OCI-LY1 (cell line): Measurements from ENCODE around the gene RPLP2.

ENCODE experiments used
- H2AFZ ChIP-seq: fragments of 200-600 bp; sonication (generic), shearing (Covaris generic); 2 replicates; pipeline ENCODE4 v1.6.0; 2014; ENCODE audit warnings: antibody characterized with exemption, mild to moderate bottlenecking, low read length
- H3F3A ChIP-seq: fragments of 200-600 bp; sonication (generic), shearing (Covaris generic); 2 replicates; pipeline ENCODE4 v1.6.0; 2014; ENCODE audit warnings: mild to moderate bottlenecking, antibody characterized with exemption, low read length, moderate library complexity; ENCODE audit not compliant: insufficient read depth
- H3K27ac ChIP-seq: fragments of 200-600 bp; sonication (generic); 2 replicates; pipeline ENCODE4 v1.5.1; 2014; ENCODE audit warnings: low read length, mixed run types, mild to moderate bottlenecking, low read depth; ENCODE audit not compliant: poor library complexity, severe bottlenecking
- H3K27me3 ChIP-seq: fragments of 200-600 bp; sonication (generic); 2 replicates; pipeline ENCODE4 v1.6.0; 2014; ENCODE audit warnings: antibody characterized with exemption, mild to moderate bottlenecking, low read length, moderate library complexity; ENCODE audit not compliant: insufficient read depth
- H3K36me3 ChIP-seq: fragments of 200-600 bp; sonication (generic); 2 replicates; pipeline ENCODE4 v1.6.1; 2014; ENCODE audit warnings: mild to moderate bottlenecking, antibody characterized with exemption, low read length, moderate library complexity, mixed read lengths; ENCODE audit not compliant: insufficient read depth
- H3K4me1 ChIP-seq: fragments of 200-600 bp; sonication (generic); 2 replicates; pipeline ENCODE4 v1.5.1; 2014; ENCODE audit warnings: mild to moderate bottlenecking, low read length, moderate library complexity; ENCODE audit not compliant: insufficient read depth, severe bottlenecking
- H3K4me2 ChIP-seq: fragments of 200-600 bp; sonication (generic), shearing (Covaris generic); 2 replicates; pipeline ENCODE4 v1.6.1; 2014; ENCODE audit warnings: low read length
- H3K4me3 ChIP-seq: fragments of 200-600 bp; sonication (generic); 2 replicates; pipeline ENCODE4 v1.5.1; 2014; ENCODE audit warnings: low read length, low read depth, mild to moderate bottlenecking, mixed read lengths; ENCODE audit not compliant: poor library complexity, severe bottlenecking
- H3K79me2 ChIP-seq: fragments of 200-600 bp; shearing (Covaris generic); 2 replicates; pipeline ENCODE4 v1.6.1; 2016; ENCODE audit warnings: mixed run types, low read length, mixed read lengths; ENCODE audit not compliant: insufficient read depth
- H3K9ac ChIP-seq: fragments of 200-600 bp; sonication (generic), shearing (Covaris generic); 2 replicates; pipeline ENCODE4 v1.6.1; 2014; ENCODE audit warnings: mild to moderate bottlenecking, low read length, mixed read lengths
- H3K9me2 ChIP-seq: fragments of 200-600 bp; sonication (generic), shearing (Covaris generic); 2 replicates; pipeline ENCODE4 v1.6.1; 2014; ENCODE audit warnings: low read depth, mild to moderate bottlenecking, low read length, mixed read lengths
- H3K9me3 ChIP-seq: fragments of 200-600 bp; shearing (Covaris generic); 2 replicates; pipeline ENCODE4 v1.6.1; 2014; ENCODE audit warnings: low read length, mixed read lengths
- H4K20me1 ChIP-seq: fragments of 200-600 bp; sonication (generic), shearing (Covaris generic); 2 replicates; pipeline ENCODE4 v1.6.0; 2016; ENCODE audit warnings: mild to moderate bottlenecking, low read length; ENCODE audit not compliant: insufficient read depth
- EZH2 ChIP-seq: fragments of 200-600 bp; sonication (generic), shearing (Covaris generic); IDR thresholded peaks from 2 replicates; pipeline ENCODE4 v1.8.0; 2017; ENCODE audit warnings: borderline replicate concordance, mixed run types, mild to moderate bottlenecking, antibody characterized with exemption, low read length, moderate library complexity, mixed read lengths
- TF ChIP-seq, protein P1 (sequence below): fragments of 200-600 bp; sonication (generic), shearing (Covaris generic); IDR thresholded peaks from 2 replicates; pipeline ENCODE4 v1.5.1; 2017; ENCODE audit warnings: mild to moderate bottlenecking, antibody characterized with exemption, low read length, moderate library complexity, mixed read lengths

RPLP2 gene

GRCh38 chr11:777288-778255, 32.2 kb upstream of the RPLP2 start, which contains the start of gene GATD1:
Gene GATD1, minus strand, starts transcription at chr11:777487. Its CDS starts 25 bp downstream, at chr11:777462.
- no peak for TF ChIP-seq EZH2
- TF ChIP-seq, protein P1, sequence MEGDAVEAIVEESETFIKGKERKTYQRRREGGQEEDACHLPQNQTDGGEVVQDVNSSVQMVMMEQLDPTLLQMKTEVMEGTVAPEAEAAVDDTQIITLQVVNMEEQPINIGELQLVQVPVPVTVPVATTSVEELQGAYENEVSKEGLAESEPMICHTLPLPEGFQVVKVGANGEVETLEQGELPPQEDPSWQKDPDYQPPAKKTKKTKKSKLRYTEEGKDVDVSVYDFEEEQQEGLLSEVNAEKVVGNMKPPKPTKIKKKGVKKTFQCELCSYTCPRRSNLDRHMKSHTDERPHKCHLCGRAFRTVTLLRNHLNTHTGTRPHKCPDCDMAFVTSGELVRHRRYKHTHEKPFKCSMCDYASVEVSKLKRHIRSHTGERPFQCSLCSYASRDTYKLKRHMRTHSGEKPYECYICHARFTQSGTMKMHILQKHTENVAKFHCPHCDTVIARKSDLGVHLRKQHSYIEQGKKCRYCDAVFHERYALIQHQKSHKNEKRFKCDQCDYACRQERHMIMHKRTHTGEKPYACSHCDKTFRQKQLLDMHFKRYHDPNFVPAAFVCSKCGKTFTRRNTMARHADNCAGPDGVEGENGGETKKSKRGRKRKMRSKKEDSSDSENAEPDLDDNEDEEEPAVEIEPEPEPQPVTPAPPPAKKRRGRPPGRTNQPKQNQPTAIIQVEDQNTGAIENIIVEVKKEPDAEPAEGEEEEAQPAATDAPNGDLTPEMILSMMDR = no peak
- Histone ChIP-seq H3K4me2 (peak within 1 kb of the TSS; percentile 84), H4K20me1 (no peaks in the 10 kb centered on the region), H3K27ac (peak within 1 kb of the TSS; percentile 26), H3K9me3 (no peaks in the 10 kb centered on the region), H3K27me3 (no peaks in the 10 kb centered on the region), H3K9me2 (no peaks in the 10 kb centered on the region), H3K4me3 (peak within 1 kb of the TSS; percentile 93), H3F3A (no peaks in the 10 kb centered on the region), H3K9ac (peak within 1 kb of the TSS; percentile 83), H2AFZ (no peak within 1 kb of the TSS), H3K36me3 (peaks cover 49% of the 10 kb centered on the region), H3K79me2 (peaks cover 19% of the 10 kb centered on the region), H3K4me1 (peaks cover 44% of the 10 kb centered on the region)

DNA sequence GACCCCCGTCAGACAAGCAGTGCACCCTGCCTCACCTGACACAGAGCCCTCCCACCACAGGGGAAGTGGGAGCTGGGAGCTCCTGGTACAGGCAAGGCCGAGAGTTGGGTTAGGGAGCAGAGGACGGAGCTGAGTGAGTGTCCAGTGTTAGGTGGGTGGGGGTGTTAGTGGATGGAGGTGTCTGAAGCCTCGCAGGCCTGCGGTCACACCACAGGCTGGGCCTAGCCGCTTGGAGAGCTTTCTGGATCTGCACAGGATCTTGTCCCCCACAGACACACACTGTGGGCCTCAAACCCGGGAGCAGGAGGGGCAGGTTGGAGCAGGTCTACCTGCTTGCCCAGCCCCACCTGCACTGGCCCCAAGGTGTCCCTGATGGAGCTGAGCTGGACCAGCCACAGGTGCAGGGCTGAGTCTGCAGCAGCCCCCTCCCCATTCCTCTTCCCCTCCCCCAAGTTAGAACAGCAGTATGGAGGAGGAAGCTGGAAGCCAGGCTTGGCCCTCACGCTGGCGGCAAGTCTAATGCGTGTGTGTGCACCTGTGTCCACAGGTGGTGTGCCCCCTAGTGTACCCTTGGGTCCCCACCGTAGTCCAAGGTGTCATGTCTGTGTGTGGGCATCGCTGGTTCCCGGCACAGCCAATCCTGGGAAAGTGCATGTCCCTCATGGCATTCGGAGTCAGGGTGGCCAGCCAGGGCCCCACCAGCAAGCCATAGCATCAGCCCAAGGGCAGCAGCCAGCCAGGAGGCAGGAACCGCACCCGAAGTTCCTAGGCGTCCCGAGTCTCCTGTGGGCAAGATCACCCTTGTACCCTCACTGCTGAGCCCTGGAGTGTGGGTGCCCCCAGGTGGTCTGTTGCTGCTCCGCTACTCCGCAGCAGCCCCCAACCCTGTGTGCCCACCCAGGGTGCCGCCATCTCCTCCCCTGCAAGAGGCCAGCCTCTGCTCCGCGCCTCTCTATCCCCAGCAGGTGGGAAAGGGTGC, 30.5 kb upstream of the RPLP2 start:
- Histone ChIP-seq H3K27me3 (no peaks in the 10 kb centered on the region), H3K36me3 (peaks cover 47% of the 10 kb centered on the region), H3K9me2 (no peaks in the 10 kb centered on the region), H3K4me2 (peak overlapping the region; percentile 33; the same call in 1 of the 2 replicates), H3K4me3 (no peak overlapping the region), H3F3A (no peaks in the 10 kb centered on the region), H3K27ac (no peak overlapping the region), H3K4me1 (peaks cover 44% of the 10 kb centered on the region), H4K20me1 (no peaks in the 10 kb centered on the region), H3K9ac (no peak overlapping the region; the same call in 1 of the 2 replicates), H2AFZ (no peak overlapping the region), H3K9me3 (no peaks in the 10 kb centered on the region), H3K79me2 (peaks cover 19% of the 10 kb centered on the region)
- TF ChIP-seq EZH2 = no peak
- TF ChIP-seq, protein P1 = peak; percentile 22; the same call in 1 of the 2 replicates

GRCh38 chr11:779955-780532, 29.7 kb upstream of the RPLP2 start:
- no peaks in the 10 kb centered on the region for H3K9me2 ChIP-seq
- H3K9me3 ChIP-seq = no peaks in the 10 kb centered on the region
- H3K36me3 ChIP-seq = peaks cover 50% of the 10 kb centered on the region
- H3K27me3 ChIP-seq = no peaks in the 10 kb centered on the region
- no peak overlapping the region for H3K9ac ChIP-seq
- H4K20me1 ChIP-seq = no peaks in the 10 kb centered on the region
- H3F3A ChIP-seq = no peaks in the 10 kb centered on the region
- H3K27ac ChIP-seq = no peak overlapping the region
- peaks cover 42% of the 10 kb centered on the region for H3K4me1 ChIP-seq
- no peak overlapping the region for H3K4me2 ChIP-seq
- H3K4me3 ChIP-seq = no peak overlapping the region
- no peak for TF ChIP-seq EZH2
- TF ChIP-seq, protein P1 = no peak
- peaks cover 17% of the 10 kb centered on the region for H3K79me2 ChIP-seq
- no peak overlapping the region for H2AFZ ChIP-seq
